ENCODE data around the gene NUFIP1.

Gene NUFIP1

DNA sequence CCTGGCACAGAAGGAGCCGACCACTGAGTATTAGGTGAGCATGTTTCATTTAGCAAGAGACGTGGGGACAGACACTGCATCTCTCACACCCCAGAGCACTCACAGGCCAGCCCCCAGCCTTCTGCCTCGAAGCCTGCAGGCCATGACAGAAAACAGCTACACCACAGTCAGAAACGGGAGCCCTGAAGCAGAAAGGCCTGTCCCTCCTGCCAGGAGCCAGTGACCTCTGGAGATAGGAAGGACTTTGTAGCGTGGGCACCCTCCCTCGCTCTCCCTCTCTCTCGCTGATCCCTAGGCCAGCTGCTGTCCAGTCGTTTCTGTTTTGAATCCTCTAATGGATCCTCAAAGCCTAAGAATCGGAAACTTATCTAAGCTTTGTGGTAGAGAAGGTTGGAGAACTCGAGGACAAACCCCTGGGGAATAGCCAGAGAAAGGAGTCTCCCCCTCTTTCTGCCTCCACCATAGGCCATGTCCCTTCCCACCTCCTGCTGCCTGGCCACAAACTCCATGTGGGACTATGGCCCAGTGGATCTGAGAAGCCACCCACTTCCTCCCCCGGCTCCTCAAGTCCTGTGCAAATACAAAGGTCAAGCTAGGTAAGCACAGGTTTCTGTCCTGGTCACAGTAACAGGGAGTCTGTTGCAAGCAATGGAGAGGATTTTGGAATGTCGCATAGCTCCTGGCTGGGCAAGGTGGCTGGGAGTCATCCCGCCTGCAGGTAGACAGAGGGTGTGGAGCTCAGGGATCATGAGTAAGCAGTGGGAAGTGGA lies 95.1 kb downstream of the NUFIP1 start:
- DNase-seq (ENCODE audit: insufficient read length, low spot score) (no peak), FAIRE-seq (no peak)
